OCI-LY1 (cell line): ENCODE measurements around the gene CCDC159.
A peak's percentile ranks its signal among the peaks of the same experiment; 100 is the strongest.

Experiments
- CTCF ChIP-seq: fragments of 200-600 bp; sonication (generic), shearing (Covaris generic); IDR thresholded peaks from 2 replicates; pipeline ENCODE4 v1.5.1; 2017; ENCODE audit warnings: mild to moderate bottlenecking, antibody characterized with exemption, low read length, moderate library complexity, mixed read lengths
- EZH2 ChIP-seq: fragments of 200-600 bp; sonication (generic), shearing (Covaris generic); IDR thresholded peaks from 2 replicates; pipeline ENCODE4 v1.8.0; 2017; ENCODE audit warnings: borderline replicate concordance, mixed run types, mild to moderate bottlenecking, antibody characterized with exemption, low read length, moderate library complexity, mixed read lengths

GRCh38 chr19:11321191-11322126 is 24.9 kb upstream of the CCDC159 start:
- peak; percentile 21 for TF ChIP-seq CTCF
- TF ChIP-seq EZH2, result no peak
